Measurements from ENCODE around the gene ATP23. TPM values are rescaled to one million over a fixed set of nuclear protein-coding genes. Genes with fewer than 3 reads are reported as not detected.

Gene ATP23
- polyA plus RNA-seq, 1 donor (not counting 4 experiments of a cell fraction or from before 2014, with no cell fraction given), result 12.2 TPM

DNA sequence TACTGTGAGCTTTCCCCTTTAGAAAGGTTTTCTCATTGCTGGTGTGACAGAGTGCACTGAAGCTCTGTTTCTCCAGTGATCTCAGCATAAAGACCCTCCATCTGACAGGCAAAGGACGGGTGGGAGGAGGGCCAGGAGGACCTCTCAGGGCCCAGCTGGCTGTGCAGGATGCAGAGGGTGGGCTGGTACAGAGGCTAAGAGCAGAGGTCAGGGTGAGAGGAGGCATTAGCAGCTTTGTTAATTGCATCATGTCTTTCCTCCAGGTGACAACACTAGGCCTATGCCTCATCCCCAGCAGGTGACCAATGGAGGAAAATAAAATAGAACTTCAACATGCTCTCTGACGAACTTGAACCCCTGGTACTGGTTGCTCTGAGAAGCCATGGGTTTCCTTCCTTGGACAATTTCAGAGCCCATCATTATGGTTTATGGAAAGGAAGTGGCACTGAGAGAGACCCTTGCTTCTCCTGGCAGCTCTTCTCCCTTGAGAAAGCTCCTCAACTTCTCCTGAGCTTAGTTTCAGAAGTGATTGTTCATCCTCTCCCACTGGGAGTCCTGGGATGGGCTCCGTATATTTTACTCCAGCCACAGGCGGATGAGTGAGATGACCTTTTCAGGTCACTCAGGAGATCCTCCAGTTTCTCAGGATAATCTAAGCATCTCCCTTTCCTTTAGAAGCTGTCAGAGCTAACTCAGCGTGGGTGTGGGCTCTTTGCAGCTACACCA, 45.8 kb upstream of the ATP23 start:
- H3K4me3 ChIP-seq (ENCODE audit: control insufficient read depth in 2 of 3, extremely low read depth in 1 of 3, insufficient read depth in 2 of 3, low read depth in 1 of 3, low read length in 3 of 3), result no peak overlapping the region
- no peaks in the 10 kb centered on the region for H3K27me3 ChIP-seq (ENCODE audit: control insufficient read depth, extremely low read depth, insufficient read depth, low read length)
- no peak overlapping the region for H3K27ac ChIP-seq (ENCODE audit: control insufficient read depth, insufficient read depth, low read length)
- no peaks in the 10 kb centered on the region for H3K79me2 ChIP-seq (ENCODE audit: control insufficient read depth, insufficient read depth, low read length)
- DNase-seq (ENCODE audit: low read depth, low spot score) (no peak), FAIRE-seq (no peak)
- H3K9me3 ChIP-seq (ENCODE audit: control insufficient read depth, low read depth, low read length), result no peaks in the 10 kb centered on the region
- H2AFZ ChIP-seq (ENCODE audit: control insufficient read depth, low read length), result no peak overlapping the region
- no peak overlapping the region for H3K9ac ChIP-seq (ENCODE audit: control insufficient read depth, extremely low read depth, insufficient read depth, low read length)
- no peaks in the 10 kb centered on the region for H4K20me1 ChIP-seq (ENCODE audit: control insufficient read depth, extremely low read depth, insufficient read depth, low read length)
- no peak overlapping the region for H3K4me2 ChIP-seq (ENCODE audit: control insufficient read depth, extremely low read depth, insufficient read depth, low read depth, low read length)
- H3K9me1 ChIP-seq (ENCODE audit: control insufficient read depth, extremely low read depth, insufficient read depth, low read length), result no peaks in the 10 kb centered on the region
- H3K4me1 ChIP-seq (ENCODE audit: control insufficient read depth, extremely low read depth, insufficient read depth, low read length), result peaks cover 38% of the 10 kb centered on the region
- dilution Hi-C loops (cut with MboI; ENCODE audit: extremely low pct_ligation_motif_present, low sequenced_read_pairs), result no loop called here
- TF ChIP-seq, protein P1, sequence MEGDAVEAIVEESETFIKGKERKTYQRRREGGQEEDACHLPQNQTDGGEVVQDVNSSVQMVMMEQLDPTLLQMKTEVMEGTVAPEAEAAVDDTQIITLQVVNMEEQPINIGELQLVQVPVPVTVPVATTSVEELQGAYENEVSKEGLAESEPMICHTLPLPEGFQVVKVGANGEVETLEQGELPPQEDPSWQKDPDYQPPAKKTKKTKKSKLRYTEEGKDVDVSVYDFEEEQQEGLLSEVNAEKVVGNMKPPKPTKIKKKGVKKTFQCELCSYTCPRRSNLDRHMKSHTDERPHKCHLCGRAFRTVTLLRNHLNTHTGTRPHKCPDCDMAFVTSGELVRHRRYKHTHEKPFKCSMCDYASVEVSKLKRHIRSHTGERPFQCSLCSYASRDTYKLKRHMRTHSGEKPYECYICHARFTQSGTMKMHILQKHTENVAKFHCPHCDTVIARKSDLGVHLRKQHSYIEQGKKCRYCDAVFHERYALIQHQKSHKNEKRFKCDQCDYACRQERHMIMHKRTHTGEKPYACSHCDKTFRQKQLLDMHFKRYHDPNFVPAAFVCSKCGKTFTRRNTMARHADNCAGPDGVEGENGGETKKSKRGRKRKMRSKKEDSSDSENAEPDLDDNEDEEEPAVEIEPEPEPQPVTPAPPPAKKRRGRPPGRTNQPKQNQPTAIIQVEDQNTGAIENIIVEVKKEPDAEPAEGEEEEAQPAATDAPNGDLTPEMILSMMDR (optimal IDR thresholded peaks at IDR 0.05 in 1 of 3, IDR thresholded peaks at IDR 0.05 in 1 of 3, conservative IDR thresholded peaks at IDR 0.05 in 1 of 3; ENCODE audit: extremely low read depth in 1 of 3, insufficient read depth in 2 of 3, low read length in 3 of 3), result no peak
- TF ChIP-seq EZH2 (IDR thresholded peaks at IDR 0.05; ENCODE audit: low read length), result no peak
- H3K36me3 ChIP-seq (ENCODE audit: control insufficient read depth in 2 of 2, extremely low read depth in 1 of 2, insufficient read depth in 2 of 2, low read length in 2 of 2), result no peaks in the 10 kb centered on the region

DNA sequence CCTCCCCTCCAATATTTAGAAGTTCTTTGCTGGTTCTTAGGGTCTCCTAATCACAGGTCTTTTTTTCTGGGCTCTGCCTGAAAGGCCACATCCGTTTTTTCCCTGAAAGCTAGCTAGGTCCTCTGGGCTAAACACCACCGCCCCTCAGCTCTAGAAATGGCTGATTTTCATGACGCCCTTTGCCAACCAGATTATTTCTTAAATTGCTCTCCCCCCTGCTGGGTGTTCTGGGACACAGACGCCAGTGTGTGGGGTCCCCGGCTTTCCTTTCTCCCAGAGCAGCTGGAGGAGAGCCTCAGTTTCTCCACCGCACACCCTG, 45.3 kb upstream of the ATP23 start:
- H3K79me2 ChIP-seq (ENCODE audit: control insufficient read depth, insufficient read depth, low read length), result no peaks in the 10 kb centered on the region
- H3K36me3 ChIP-seq (ENCODE audit: control insufficient read depth in 2 of 2, extremely low read depth in 1 of 2, insufficient read depth in 2 of 2, low read length in 2 of 2), result no peaks in the 10 kb centered on the region
- H3K4me1 ChIP-seq (ENCODE audit: control insufficient read depth, extremely low read depth, insufficient read depth, low read length), result peaks cover 34% of the 10 kb centered on the region
- no peaks in the 10 kb centered on the region for H3K9me1 ChIP-seq (ENCODE audit: control insufficient read depth, extremely low read depth, insufficient read depth, low read length)
- peak overlapping the region; percentile 38 to 64 (median 62) for H3K4me3 ChIP-seq (ENCODE audit: control insufficient read depth in 2 of 3, extremely low read depth in 1 of 3, insufficient read depth in 2 of 3, low read depth in 1 of 3, low read length in 3 of 3)
- peak overlapping the region; percentile 76 for H3K4me2 ChIP-seq (ENCODE audit: control insufficient read depth, extremely low read depth, insufficient read depth, low read depth, low read length)
- peak overlapping the region; percentile 23 for H3K27ac ChIP-seq (ENCODE audit: control insufficient read depth, insufficient read depth, low read length)
- H4K20me1 ChIP-seq (ENCODE audit: control insufficient read depth, extremely low read depth, insufficient read depth, low read length), result no peaks in the 10 kb centered on the region
- peak overlapping the region; percentile 54 for H2AFZ ChIP-seq (ENCODE audit: control insufficient read depth, low read length)
- dilution Hi-C loops (cut with MboI; ENCODE audit: extremely low pct_ligation_motif_present, low sequenced_read_pairs), result no loop called here
- peak overlapping the region; percentile 67 for H3K9ac ChIP-seq (ENCODE audit: control insufficient read depth, extremely low read depth, insufficient read depth, low read length)
- no peaks in the 10 kb centered on the region for H3K27me3 ChIP-seq (ENCODE audit: control insufficient read depth, extremely low read depth, insufficient read depth, low read length)
- FAIRE-seq (no peak), DNase-seq (ENCODE audit: low read depth, low spot score) (no peak)
- H3K9me3 ChIP-seq (ENCODE audit: control insufficient read depth, low read depth, low read length), result no peaks in the 10 kb centered on the region
- no peak for TF ChIP-seq EZH2 (IDR thresholded peaks at IDR 0.05; ENCODE audit: low read length)
- TF ChIP-seq, protein P1 (optimal IDR thresholded peaks at IDR 0.05 in 1 of 3, IDR thresholded peaks at IDR 0.05 in 1 of 3, conservative IDR thresholded peaks at IDR 0.05 in 1 of 3; ENCODE audit: extremely low read depth in 1 of 3, insufficient read depth in 2 of 3, low read length in 3 of 3), result no peak

Data from keratinocyte (primary cell).